ENCODE data around the gene NOTCH2.
"Not testable (repeated sequence)": the region's sequence is repeated elsewhere in the genome, so short reads cannot be mapped to it uniquely, and the experiment has no call there.

- TF ChIP-seq CTCF, EZH2phosphoT487 (IDR thresholded peaks at IDR 0.05): not testable (repeated sequence)
These were observed 42.3 kb upstream of the NOTCH2 start for GRCh38 chr1:120111771-120112170.
